GM21423 (cell line): ENCODE data around the gene FRMD5.

ENCODE experiments used
- ATAC-seq: cut with Tn5 transposase; IDR thresholded peaks from one replicate; pipeline ENCODE4 v1.9.1; 2021; ENCODE audit warnings: mild to moderate bottlenecking, moderate library complexity; ENCODE audit not compliant: unreplicated experiment

Gene FRMD5

GRCh38 chr15:43901495-43901894, 293.6 kb downstream of the FRMD5 start:
- ATAC-seq: no peak

- no peak for ATAC-seq
Observed at GRCh38 chr15:43900996-43901395, 294.1 kb downstream of the FRMD5 start.

GRCh38 chr15:43899928-43900327, 295.1 kb downstream of the FRMD5 start:
- ATAC-seq: no peak

- ATAC-seq: no peak
Observed at GRCh38 chr15:43898891-43899290, 296.2 kb downstream of the FRMD5 start.

- ATAC-seq: no peak
Observed at GRCh38 chr15:43896543-43896942, 298.5 kb downstream of the FRMD5 start.

GRCh38 chr15:43895586-43895985, 299.5 kb downstream of the FRMD5 start:
- ATAC-seq: no peak

- no peak for ATAC-seq
Observed at GRCh38 chr15:43893956-43894355, 301.1 kb downstream of the FRMD5 start.

- no peak for ATAC-seq
Observed at GRCh38 chr15:43889042-43889441, 306.0 kb downstream of the FRMD5 start.

GRCh38 chr15:43887901-43888300, 307.2 kb downstream of the FRMD5 start:
- no peak for ATAC-seq

GRCh38 chr15:43886558-43886957, 308.5 kb downstream of the FRMD5 start:
- no peak for ATAC-seq

- no peak for ATAC-seq
Observed at GRCh38 chr15:43883571-43883970, 311.5 kb downstream of the FRMD5 start.

GRCh38 chr15:43881944-43882343, 313.1 kb downstream of the FRMD5 start:
- no peak for ATAC-seq

GRCh38 chr15:43881245-43881644, 313.8 kb downstream of the FRMD5 start:
- ATAC-seq: no peak

- ATAC-seq: no peak
Observed at GRCh38 chr15:43880406-43881194, 314.5 kb downstream of the FRMD5 start.

GRCh38 chr15:43879386-43880355, 315.4 kb downstream of the FRMD5 start:
- no peak for ATAC-seq

GRCh38 chr15:43878446-43878845, 316.6 kb downstream of the FRMD5 start:
- no peak for ATAC-seq

GRCh38 chr15:43877371-43877770, 317.7 kb downstream of the FRMD5 start:
- ATAC-seq: no peak

- ATAC-seq: no peak
Observed at GRCh38 chr15:43876872-43877271, 318.2 kb downstream of the FRMD5 start.

GRCh38 chr15:43873651-43874050, 321.4 kb downstream of the FRMD5 start:
- ATAC-seq: no peak

- ATAC-seq: no peak
Observed at GRCh38 chr15:43872416-43873020, 322.6 kb downstream of the FRMD5 start.

- no peak for ATAC-seq
Observed at GRCh38 chr15:43871835-43872234, 323.2 kb downstream of the FRMD5 start.
